ENCODE results near the gene SERPING1.

DNA sequence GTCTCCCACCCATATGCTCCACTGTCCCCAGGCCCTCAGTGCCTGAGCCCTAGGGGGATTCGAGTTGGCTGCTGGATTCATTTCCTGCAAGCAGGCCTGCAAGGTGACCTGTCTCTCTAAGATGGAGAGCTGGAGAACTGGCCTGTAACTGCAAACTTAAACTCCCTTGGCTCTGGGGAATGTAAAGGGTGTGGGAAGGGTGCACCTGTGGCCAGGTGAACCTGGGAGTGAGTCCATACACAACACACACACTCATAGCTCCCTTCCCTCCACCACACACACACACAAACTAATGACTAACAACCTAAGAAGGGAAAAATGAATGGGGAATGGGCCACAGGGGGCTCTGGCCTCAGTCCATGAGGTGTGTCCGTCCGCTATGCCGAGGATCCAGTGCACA lies 45.5 kb upstream of the SERPING1 start:
- no peak for TF ChIP-seq EZH2phosphoT487 (IDR thresholded peaks at IDR 0.05; ENCODE audit: low read length)
- no peak for TF ChIP-seq EZH2 (optimal IDR thresholded peaks at IDR 0.05; ENCODE audit: low read depth, low read length)
- TF ChIP-seq, protein P1, sequence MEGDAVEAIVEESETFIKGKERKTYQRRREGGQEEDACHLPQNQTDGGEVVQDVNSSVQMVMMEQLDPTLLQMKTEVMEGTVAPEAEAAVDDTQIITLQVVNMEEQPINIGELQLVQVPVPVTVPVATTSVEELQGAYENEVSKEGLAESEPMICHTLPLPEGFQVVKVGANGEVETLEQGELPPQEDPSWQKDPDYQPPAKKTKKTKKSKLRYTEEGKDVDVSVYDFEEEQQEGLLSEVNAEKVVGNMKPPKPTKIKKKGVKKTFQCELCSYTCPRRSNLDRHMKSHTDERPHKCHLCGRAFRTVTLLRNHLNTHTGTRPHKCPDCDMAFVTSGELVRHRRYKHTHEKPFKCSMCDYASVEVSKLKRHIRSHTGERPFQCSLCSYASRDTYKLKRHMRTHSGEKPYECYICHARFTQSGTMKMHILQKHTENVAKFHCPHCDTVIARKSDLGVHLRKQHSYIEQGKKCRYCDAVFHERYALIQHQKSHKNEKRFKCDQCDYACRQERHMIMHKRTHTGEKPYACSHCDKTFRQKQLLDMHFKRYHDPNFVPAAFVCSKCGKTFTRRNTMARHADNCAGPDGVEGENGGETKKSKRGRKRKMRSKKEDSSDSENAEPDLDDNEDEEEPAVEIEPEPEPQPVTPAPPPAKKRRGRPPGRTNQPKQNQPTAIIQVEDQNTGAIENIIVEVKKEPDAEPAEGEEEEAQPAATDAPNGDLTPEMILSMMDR (IDR thresholded peaks at IDR 0.05; ENCODE audit: low read length) = no peak

All from MM.1S (cell line).